Kidney epithelial cell (primary cell): Measurements from ENCODE around the gene PUM1. TPM values are rescaled to one million over a fixed set of nuclear protein-coding genes. Genes with fewer than 3 reads are reported as not detected.
A peak's percentile ranks its signal among the peaks of the same experiment; 100 is the strongest.

ENCODE experiments used
- DNase-seq: peaks from one replicate; pipeline ENCODE4 v3.0.0-alpha.2; 2010; ENCODE audit warnings: low read depth
- H3K27me3 ChIP-seq: 2 replicates; pipeline ENCODE4 v1.6.0; 2011; ENCODE audit warnings: low read length; ENCODE audit not compliant: control insufficient read depth, insufficient read depth
- H3K36me3 ChIP-seq: 2 replicates; pipeline ENCODE4 v1.5.1; 2011; ENCODE audit warnings: low read length; ENCODE audit not compliant: control insufficient read depth, insufficient read depth
- H3K4me3 ChIP-seq: 2 replicates; pipeline ENCODE4 v1.5.1; 2011; ENCODE audit warnings: low read depth, mild to moderate bottlenecking, control low read depth, low read length
- total RNA-seq: library from RNA; depleted of rRNA; stranded (reverse); fragments of >200 nt; gene quantifications from 2 replicates; pipeline ENCODE4 v1.2.3, GENCODE V29; 2015
- TF ChIP-seq, protein P1 (sequence below): IDR thresholded peaks from 2 replicates; pipeline ENCODE4 v1.5.1; 2011; ENCODE audit warnings: mild to moderate bottlenecking, moderate library complexity, low read length, control low read depth, inconsistent platforms; ENCODE audit not compliant: insufficient read depth, poor library complexity, severe bottlenecking

PUM1 gene
- total RNA-seq, 1 donor from 2014 or later: 78.1 TPM

DNA sequence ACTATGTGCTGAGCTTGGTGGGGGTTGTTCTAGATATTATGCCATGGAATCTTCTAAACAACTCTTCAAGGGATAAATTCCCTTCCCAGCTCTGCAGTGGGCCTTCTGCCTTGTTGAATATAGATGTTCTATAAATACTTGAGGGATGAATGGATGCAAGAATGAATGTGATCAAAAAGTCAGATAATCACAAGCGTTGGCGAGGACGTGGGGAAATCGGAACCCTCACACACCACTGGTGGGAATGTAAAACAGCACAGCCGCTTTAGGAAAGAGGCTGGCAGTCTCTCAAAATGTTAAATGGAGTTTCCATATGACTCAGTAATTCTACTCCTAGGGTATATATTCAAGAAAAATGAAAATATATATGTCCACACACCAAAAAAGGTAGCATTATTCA, 176.0 kb downstream of the PUM1 start:
- no peak for DNase-seq
- no peaks in the 10 kb centered on the region for H3K27me3 ChIP-seq
- no peaks in the 10 kb centered on the region for H3K36me3 ChIP-seq
- no peak overlapping the region for H3K4me3 ChIP-seq
- TF ChIP-seq, protein P1, sequence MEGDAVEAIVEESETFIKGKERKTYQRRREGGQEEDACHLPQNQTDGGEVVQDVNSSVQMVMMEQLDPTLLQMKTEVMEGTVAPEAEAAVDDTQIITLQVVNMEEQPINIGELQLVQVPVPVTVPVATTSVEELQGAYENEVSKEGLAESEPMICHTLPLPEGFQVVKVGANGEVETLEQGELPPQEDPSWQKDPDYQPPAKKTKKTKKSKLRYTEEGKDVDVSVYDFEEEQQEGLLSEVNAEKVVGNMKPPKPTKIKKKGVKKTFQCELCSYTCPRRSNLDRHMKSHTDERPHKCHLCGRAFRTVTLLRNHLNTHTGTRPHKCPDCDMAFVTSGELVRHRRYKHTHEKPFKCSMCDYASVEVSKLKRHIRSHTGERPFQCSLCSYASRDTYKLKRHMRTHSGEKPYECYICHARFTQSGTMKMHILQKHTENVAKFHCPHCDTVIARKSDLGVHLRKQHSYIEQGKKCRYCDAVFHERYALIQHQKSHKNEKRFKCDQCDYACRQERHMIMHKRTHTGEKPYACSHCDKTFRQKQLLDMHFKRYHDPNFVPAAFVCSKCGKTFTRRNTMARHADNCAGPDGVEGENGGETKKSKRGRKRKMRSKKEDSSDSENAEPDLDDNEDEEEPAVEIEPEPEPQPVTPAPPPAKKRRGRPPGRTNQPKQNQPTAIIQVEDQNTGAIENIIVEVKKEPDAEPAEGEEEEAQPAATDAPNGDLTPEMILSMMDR: no peak

DNA sequence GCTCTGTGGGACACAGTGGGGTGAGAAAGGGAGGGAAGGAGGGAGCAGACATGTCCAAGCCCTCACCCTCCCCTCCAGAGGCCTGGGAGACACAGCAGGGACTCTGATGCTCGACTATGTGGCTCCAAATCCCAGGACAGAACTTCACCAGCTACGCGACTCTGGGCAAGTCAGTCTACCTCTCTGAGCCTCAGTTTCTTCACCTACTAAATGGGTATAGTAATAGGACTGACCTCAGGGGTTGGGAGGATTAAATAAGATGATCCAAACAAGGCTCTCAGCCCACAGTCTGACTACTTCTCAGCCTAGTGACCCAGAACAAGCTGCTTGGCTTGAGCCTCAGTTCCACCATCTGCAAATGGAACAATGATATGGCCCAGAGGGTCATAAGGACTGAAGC, 176.5 kb downstream of the PUM1 start:
- TF ChIP-seq, protein P1: no peak
- no peak for DNase-seq
- Histone ChIP-seq H3K4me3 (no peak overlapping the region), H3K36me3 (no peaks in the 10 kb centered on the region), H3K27me3 (no peaks in the 10 kb centered on the region)

GRCh38 chr1:30888391-30888790, 177.1 kb downstream of the PUM1 start:
- TF ChIP-seq, protein P1: no peak
- Histone ChIP-seq H3K27me3 (no peaks in the 10 kb centered on the region), H3K36me3 (no peaks in the 10 kb centered on the region), H3K4me3 (no peak overlapping the region)
- peak; percentile 37 for DNase-seq

DNA sequence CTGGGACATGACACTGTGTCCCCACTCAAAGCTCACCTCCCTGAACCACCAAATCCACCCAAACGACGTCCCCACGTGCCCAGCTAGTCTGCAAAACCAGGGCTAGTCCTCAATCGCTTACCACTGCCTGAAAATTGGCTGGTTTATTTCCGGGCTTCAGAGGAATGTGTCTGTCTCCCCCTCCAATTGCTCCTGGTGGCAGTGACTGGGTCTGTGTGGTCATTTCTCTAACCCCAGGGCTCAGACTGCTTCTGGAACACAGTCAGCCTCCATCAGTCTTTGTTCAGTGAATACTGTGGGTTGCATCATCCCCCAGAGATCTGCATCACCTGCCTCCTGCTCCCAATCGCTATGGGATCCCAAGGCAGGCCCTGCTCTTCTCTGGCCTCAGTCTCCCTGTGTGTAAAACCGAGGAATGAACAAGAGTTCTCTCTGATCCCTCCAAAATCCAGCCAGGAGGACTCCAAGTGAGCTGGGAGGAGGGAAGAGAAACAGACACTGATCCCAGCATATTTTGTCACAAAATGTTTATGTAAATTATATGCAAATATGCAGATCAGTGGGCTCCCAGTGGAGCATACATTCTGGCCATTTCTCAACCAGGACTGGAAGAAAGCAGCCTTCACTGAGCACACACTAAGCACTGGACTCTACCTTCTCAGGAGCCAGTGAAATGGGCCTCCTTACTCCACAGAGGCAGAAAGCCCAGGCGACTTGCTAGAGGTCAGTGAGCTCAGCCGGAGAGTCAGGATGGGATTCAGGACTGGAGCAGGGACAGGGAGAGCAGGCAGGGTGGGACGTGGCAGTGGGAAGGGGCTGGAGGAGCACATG, 177.8 kb downstream of the PUM1 start:
- Histone ChIP-seq H3K36me3 (no peaks in the 10 kb centered on the region), H3K4me3 (no peak overlapping the region), H3K27me3 (no peaks in the 10 kb centered on the region)
- TF ChIP-seq, protein P1: no peak
- DNase-seq: peak; percentile 35

DNA sequence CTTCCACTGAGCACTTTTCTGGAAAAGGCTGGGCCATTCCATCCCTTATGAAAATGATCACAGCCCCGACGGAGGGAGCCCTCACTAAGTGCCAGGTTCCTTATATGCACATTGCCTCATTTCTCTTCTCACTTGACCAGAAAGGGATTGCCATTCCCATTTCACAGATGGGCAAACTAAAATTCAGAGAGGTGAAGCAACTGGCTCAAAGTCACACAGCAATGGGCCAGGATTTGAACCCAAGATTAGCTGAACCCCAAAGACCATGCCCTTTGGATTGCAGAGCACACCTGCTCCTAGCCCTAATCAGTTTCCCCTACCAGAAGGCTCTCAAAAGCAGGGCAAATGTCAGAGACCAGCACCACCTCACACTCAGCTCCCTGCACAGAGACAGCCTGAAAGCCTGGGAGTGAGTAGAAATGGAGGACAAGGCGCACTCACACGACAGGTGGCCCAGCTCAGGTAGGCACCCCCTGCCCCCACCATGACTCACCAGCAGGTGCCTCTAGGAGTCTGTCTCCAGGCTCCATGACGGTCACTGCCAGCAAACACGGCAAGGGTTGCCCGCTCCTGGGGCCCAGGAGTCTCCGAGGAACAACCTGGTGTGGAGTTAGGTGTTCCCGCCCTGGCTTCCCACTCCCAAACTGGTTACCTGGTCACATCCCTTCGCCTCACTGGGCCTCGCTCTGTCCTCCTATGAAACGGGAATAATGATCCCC, 178.6 kb downstream of the PUM1 start:
- Histone ChIP-seq H3K4me3 (no peak overlapping the region), H3K36me3 (no peaks in the 10 kb centered on the region), H3K27me3 (no peaks in the 10 kb centered on the region)
- DNase-seq: no peak
- TF ChIP-seq, protein P1: no peak
